Activated naive CD4-positive, alpha-beta T cell treated with anti-CD3 and anti-CD28 coated beads, Interleukin-2, amount 10 ng/mL, durations not matched to agents 7 days and 5 days (primary cell): Measurements from ENCODE around the gene TRIM32.

ENCODE experiments used
- CTCF ChIA-PET: fragments of 350-600 bp; sonication (Branson Sonifier 250); formaldehyde crosslinking; loops from one replicate; lab custom pipeline; 2021; ENCODE audit warnings: antibody characterized with exemption; lab: Charles Lee
- DNase-seq: peaks from one replicate; pipeline ENCODE4 v3.0.0-alpha.2; 2020
- H3K27ac Mint-ChIP-seq: one replicate; pipeline ENCODE4 v1.8.0; 2021; ENCODE audit warnings: mild to moderate bottlenecking, moderate library complexity, mixed read lengths
- H3K27me3 Mint-ChIP-seq: one replicate; pipeline ENCODE4 v1.8.0; 2021; ENCODE audit warnings: mild to moderate bottlenecking, mixed read lengths
- H3K36me3 Mint-ChIP-seq: one replicate; pipeline ENCODE4 v1.8.0; 2021; ENCODE audit warnings: mixed read lengths
- H3K4me1 Mint-ChIP-seq: one replicate; pipeline ENCODE4 v1.8.0; 2021; ENCODE audit warnings: mixed read lengths
- H3K4me3 Mint-ChIP-seq: one replicate; pipeline ENCODE4 v1.8.0; 2021; ENCODE audit warnings: mild to moderate bottlenecking, moderate library complexity, mixed read lengths
- H3K9me3 Mint-ChIP-seq: one replicate; pipeline ENCODE4 v1.8.0; 2021; ENCODE audit warnings: mixed read lengths

Gene TRIM32

DNA sequence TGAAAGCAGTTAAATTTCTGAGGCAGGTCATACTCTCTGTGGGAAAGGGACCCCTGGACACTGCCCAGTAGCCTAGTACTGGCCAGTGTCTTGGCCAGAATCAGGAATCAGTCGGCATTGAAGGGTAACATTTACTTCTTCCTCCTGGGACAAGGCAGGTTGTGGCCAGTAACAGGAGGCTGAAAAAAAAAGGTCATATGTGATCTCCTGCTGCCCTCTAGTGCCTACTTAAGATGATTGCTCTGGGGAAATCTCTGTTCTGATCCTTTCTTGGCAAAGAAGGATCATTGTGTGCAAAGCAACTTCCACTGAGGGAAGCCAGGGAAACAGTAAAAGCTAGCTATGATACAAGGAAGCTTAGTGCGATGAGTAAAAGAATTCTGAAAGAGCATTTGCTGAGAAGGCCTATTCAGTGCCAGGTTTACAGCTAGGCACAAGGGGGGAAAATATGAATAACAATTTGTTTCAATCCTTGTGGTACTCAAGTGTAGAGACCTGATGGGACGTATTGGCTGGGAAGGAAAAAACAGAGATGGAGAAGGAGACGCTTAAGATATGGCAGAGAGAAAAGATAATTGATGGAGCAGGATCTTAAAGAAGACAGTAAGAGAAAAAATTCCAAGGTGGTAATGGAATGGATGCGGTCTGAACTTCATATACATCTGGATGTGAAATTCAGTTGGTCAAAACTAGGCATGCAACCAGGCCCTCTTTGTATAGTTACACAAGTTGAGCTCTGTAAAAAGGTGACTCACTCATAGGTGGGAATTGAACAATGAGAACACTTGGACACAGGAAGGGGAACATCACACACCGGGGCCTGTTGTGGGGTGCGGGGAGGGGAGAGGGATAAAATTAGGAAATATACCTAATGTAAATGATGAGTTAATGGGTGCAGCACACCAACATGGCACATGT lies 25.8 kb upstream of the TRIM32 start:
- no peaks in the 10 kb centered on the region for H3K36me3 Mint-ChIP-seq
- CTCF ChIA-PET, result interaction anchor here (0.7 to 1.1 kb wide), 5 partner anchors 10 to 511 kb away, joined by 3 to 4 read pairs (median 3); no protein-coding TSS in a partner anchor

DNA sequence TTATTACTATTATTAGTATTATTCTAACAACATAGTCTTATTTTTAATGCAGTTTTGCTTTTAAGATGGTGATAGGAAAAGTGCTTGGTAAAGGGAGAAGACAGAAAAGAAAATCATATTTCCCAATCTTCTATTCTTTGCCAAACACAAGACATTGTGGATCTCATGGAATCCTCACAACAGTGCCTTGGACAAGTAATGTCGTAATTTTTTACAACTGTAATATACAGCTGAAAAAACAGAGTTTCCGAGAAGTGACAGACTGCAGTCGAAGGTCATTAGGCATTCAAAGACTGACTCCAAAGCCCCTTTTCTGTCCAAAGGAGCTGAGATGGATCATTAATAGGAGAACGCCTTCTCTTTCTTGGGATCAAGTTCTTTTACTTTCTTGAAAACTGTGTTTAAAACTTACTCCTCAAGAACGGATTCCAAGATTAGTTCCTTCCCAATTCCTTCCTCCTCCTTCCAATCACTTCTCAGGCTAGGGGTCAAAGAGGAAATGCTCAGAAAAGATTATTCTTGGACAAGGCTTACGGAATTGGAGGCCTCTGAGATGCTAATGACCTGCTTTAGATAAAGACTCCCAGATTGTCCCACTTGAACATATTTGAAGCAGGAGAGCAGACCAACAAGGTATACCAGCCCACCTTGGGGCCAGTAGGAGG lies 24.3 kb upstream of the TRIM32 start:
- H3K36me3 Mint-ChIP-seq, result no peaks in the 10 kb centered on the region
- H3K4me3 Mint-ChIP-seq, result no peak overlapping the region
- H3K4me1 Mint-ChIP-seq, result no peaks in the 10 kb centered on the region
- H3K9me3 Mint-ChIP-seq, result no peaks in the 10 kb centered on the region
- no peaks in the 10 kb centered on the region for H3K27me3 Mint-ChIP-seq
- CTCF ChIA-PET, result no interaction called here
- H3K27ac Mint-ChIP-seq, result no peak overlapping the region
- no peak for DNase-seq

More for the DNA sequence above, 25.8 kb upstream of the TRIM32 start:
- no peak overlapping the region for H3K4me3 Mint-ChIP-seq
- H3K27ac Mint-ChIP-seq, result no peak overlapping the region
- H3K4me1 Mint-ChIP-seq, result no peaks in the 10 kb centered on the region
- no peaks in the 10 kb centered on the region for H3K27me3 Mint-ChIP-seq
- H3K9me3 Mint-ChIP-seq, result no peaks in the 10 kb centered on the region
- no peak for DNase-seq

DNA sequence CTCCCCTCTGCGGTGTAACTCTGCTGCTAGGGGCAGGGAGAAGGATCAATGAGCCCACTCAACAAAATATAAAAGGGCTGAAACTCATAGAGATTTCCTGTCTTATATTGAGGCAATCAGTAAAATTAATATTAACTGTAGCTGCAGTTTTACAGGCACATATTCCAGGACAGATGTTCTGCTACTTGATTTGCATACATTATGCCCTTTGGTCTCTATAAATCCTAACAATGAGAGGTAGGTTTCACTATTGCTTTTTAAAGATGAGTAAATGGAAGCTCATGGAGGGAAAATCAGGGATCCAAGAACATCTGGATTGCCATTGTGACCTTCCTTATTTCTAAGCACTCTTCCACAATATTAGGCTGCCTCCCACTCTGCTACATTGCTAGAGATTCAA lies 23.5 kb upstream of the TRIM32 start:
- Mint-ChIP-seq H3K27me3 (no peaks in the 10 kb centered on the region), H3K4me1 (no peaks in the 10 kb centered on the region), H3K9me3 (no peaks in the 10 kb centered on the region), H3K36me3 (no peaks in the 10 kb centered on the region), H3K27ac (no peak overlapping the region), H3K4me3 (no peak overlapping the region)
- CTCF ChIA-PET, result no interaction called here
- DNase-seq, result no peak

GRCh38 chr9:116668970-116669695 lies 18.0 kb upstream of the TRIM32 start:
- Mint-ChIP-seq H3K4me1 (no peaks in the 10 kb centered on the region), H3K36me3 (peaks cover 2% of the 10 kb centered on the region), H3K9me3 (peaks cover 17% of the 10 kb centered on the region), H3K4me3 (no peak overlapping the region), H3K27ac (no peak overlapping the region), H3K27me3 (no peaks in the 10 kb centered on the region)
- CTCF ChIA-PET, result no interaction called here
- no peak for DNase-seq

DNA sequence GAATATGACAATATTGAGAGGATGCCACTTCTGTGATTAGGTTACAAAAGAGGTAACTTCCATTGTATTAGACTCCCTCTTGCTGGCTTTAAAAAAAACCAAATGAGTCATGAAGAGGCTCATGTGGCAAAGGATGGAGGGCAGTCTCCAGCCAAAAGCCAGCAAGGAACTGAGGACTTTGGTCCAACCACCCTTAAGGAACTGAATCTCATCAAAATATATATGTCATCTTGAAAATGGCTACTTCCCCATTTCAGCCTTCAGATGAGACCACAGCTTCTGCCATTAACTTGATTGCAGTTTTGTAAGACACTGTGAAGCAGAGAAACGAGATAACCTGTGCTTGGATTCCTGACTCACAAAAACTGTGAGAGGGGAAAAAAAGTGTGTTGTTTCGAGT lies 15.5 kb upstream of the TRIM32 start:
- Mint-ChIP-seq H3K9me3 (peaks cover 23% of the 10 kb centered on the region), H3K4me1 (no peaks in the 10 kb centered on the region), H3K4me3 (no peak overlapping the region), H3K27me3 (no peaks in the 10 kb centered on the region), H3K36me3 (peaks cover 2% of the 10 kb centered on the region), H3K27ac (no peak overlapping the region)
- DNase-seq, result no peak
- CTCF ChIA-PET, result interaction anchor here (1.4 kb wide), 1 partner anchor 10 kb away, joined by 4 read pairs; no protein-coding TSS in a partner anchor

- CTCF ChIA-PET, result no interaction called here
- no peak for DNase-seq
- Mint-ChIP-seq H3K27ac (no peak overlapping the region), H3K36me3 (peaks cover 2% of the 10 kb centered on the region), H3K4me1 (no peaks in the 10 kb centered on the region), H3K27me3 (no peaks in the 10 kb centered on the region), H3K4me3 (no peak overlapping the region), H3K9me3 (peaks cover 23% of the 10 kb centered on the region)
These were observed 13.7 kb upstream of the TRIM32 start for GRCh38 chr9:116673375-116673774.

- H3K9me3 Mint-ChIP-seq, result peaks cover 23% of the 10 kb centered on the region
- DNase-seq, result no peak
- H3K4me3 Mint-ChIP-seq, result no peak overlapping the region
- H3K27ac Mint-ChIP-seq, result no peak overlapping the region
- H3K27me3 Mint-ChIP-seq, result no peaks in the 10 kb centered on the region
- CTCF ChIA-PET, result no interaction called here
- peaks cover 2% of the 10 kb centered on the region for H3K36me3 Mint-ChIP-seq
- no peaks in the 10 kb centered on the region for H3K4me1 Mint-ChIP-seq
These were observed 12.7 kb upstream of the TRIM32 start for GRCh38 chr9:116674210-116674980.

DNA sequence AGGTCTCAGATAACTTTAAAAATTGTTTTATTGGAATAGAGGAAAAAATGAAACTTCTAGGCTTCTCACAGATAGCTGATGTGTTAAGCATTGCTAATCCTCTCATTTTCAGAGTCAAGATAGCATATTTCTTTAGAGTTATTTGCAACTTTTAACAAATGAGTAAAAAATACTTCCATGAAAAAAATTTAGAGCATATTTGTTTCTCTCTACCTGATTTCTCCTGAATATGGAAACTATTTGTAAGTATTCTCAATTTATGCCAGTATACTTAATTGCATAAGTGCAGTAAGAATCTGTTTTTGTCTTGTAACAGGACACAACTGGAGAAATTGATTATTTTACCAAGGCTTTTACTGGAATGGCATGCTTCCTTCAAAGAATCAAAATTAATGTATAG lies 3.6 kb upstream of the TRIM32 start:
- Mint-ChIP-seq H3K36me3 (peaks cover 5% of the 10 kb centered on the region), H3K9me3 (peaks cover 7% of the 10 kb centered on the region), H3K27me3 (no peaks in the 10 kb centered on the region), H3K27ac (no peak overlapping the region), H3K4me3 (no peak overlapping the region), H3K4me1 (peaks cover 24% of the 10 kb centered on the region)
- DNase-seq, result no peak
- CTCF ChIA-PET, result interaction anchor here (0.7 kb wide), 2 partner anchors 22 to 34 kb away, joined by 3 read pairs; no protein-coding TSS in a partner anchor

DNA sequence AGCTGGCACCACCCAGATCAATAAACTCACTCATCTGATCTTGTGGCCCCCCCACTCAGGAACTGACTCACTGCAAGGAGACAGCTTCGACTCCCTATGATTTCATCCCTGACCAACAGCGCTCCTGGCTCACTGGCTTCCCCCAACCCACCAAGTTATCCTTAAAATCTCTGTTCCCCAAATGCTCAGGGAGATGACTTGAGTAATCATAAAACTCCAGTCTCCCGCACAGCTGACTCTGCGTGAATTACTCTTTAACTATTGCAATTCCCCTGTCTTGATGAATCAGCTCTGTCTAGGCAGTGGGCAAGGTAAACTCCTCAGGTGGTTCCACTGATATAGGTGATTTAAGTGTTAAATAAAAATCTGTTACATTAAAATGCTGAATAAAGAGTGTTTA lies 1.9 kb upstream of the TRIM32 start:
- Mint-ChIP-seq H3K27ac (no peak overlapping the region), H3K4me1 (peaks cover 35% of the 10 kb centered on the region), H3K9me3 (peaks cover 7% of the 10 kb centered on the region), H3K36me3 (peaks cover 9% of the 10 kb centered on the region), H3K27me3 (no peaks in the 10 kb centered on the region), H3K4me3 (no peak overlapping the region)
- DNase-seq, result no peak
- CTCF ChIA-PET, result no interaction called here

- DNase-seq, result no peak
- peak overlapping the region; percentile 82 for H3K4me3 Mint-ChIP-seq
- peaks cover 37% of the 10 kb centered on the region for H3K4me1 Mint-ChIP-seq
- H3K36me3 Mint-ChIP-seq, result peaks cover 9% of the 10 kb centered on the region
- no peak overlapping the region for H3K27ac Mint-ChIP-seq
- CTCF ChIA-PET, result interaction anchor here (0.8 to 1.5 kb wide), 2 partner anchors 51 to 97 kb away, joined by 3 to 5 read pairs; no protein-coding TSS in a partner anchor
- H3K27me3 Mint-ChIP-seq, result no peaks in the 10 kb centered on the region
- peaks cover 7% of the 10 kb centered on the region for H3K9me3 Mint-ChIP-seq
These were observed 970 bp upstream of the TRIM32 start for GRCh38 chr9:116686135-116686534.

- peak overlapping the region; percentile 82 for H3K4me3 Mint-ChIP-seq
- peaks cover 43% of the 10 kb centered on the region for H3K4me1 Mint-ChIP-seq
- DNase-seq, result peak; percentile 22
- H3K27ac Mint-ChIP-seq, result peak overlapping the region; percentile 77
- H3K36me3 Mint-ChIP-seq, result peaks cover 9% of the 10 kb centered on the region
- peaks cover 7% of the 10 kb centered on the region for H3K9me3 Mint-ChIP-seq
- H3K27me3 Mint-ChIP-seq, result no peaks in the 10 kb centered on the region
- CTCF ChIA-PET, result interaction anchor here (0.8 to 1.5 kb wide), 2 partner anchors 50 to 97 kb away, joined by 3 to 5 read pairs; no protein-coding TSS in a partner anchor
These were observed 422 bp upstream of the TRIM32 start for GRCh38 chr9:116686693-116687073.

- Mint-ChIP-seq H3K4me1 (peaks cover 50% of the 10 kb centered on the region), H3K4me3 (peak overlapping the region; percentile 82), H3K36me3 (peaks cover 11% of the 10 kb centered on the region), H3K27me3 (no peaks in the 10 kb centered on the region), H3K9me3 (peaks cover 7% of the 10 kb centered on the region), H3K27ac (peak overlapping the region; percentile 77)
- CTCF ChIA-PET, result no interaction called here
- DNase-seq, result no peak
These were observed 640 bp downstream of the TRIM32 start for GRCh38 chr9:116687754-116688135.

GRCh38 chr9:116688806-116689485 lies 1.8 kb downstream of the TRIM32 start:
- no peak for DNase-seq

More at GRCh38 chr9:116688806-116689485, 1.8 kb downstream of the TRIM32 start:
- Mint-ChIP-seq H3K4me3 (peak overlapping the region; percentile 34), H3K27me3 (no peaks in the 10 kb centered on the region), H3K4me1 (peaks cover 50% of the 10 kb centered on the region), H3K9me3 (peaks cover 4% of the 10 kb centered on the region), H3K36me3 (peaks cover 17% of the 10 kb centered on the region), H3K27ac (no peak overlapping the region)
- CTCF ChIA-PET, result interaction anchor here (1.4 kb wide), 1 partner anchor 9 kb away, joined by 3 read pairs; no protein-coding TSS in a partner anchor
